Left lung (tissue), 10 donors: ENCODE results near the gene MAFG. TPM values are rescaled to one million over a fixed set of nuclear protein-coding genes. Genes with fewer than 3 reads are reported as not detected.
A peak's percentile ranks its signal among the peaks of the same experiment; 100 is the strongest.

ENCODE experiments used
- ATAC-seq: fragments of 200-7000 bp; cut with Tn5 transposase; one replicate; pipeline ENCODE4 v1.9.1; 2020; ENCODE audit warnings: moderate library complexity
- DNase-seq, 4 donors: peaks; one replicate each; pipeline ENCODE4 v3.0.0-alpha.2; 2013 to 2020
- H3K27ac ChIP-seq, 2 donors: fragments of 200-600 bp; sonication (generic) in 1 of 2; one replicate each; pipeline versions ENCODE4 v1.5.0 to v1.8.0; 2020 to 2021
- H3K27me3 ChIP-seq, 2 donors: fragments of 200-600 bp; sonication (generic) in 1 of 2; one replicate each; pipeline versions ENCODE4 v1.5.0 to v1.8.0; 2020 to 2021
- H3K36me3 ChIP-seq, 2 donors: fragments of 200-600 bp; sonication (generic) in 1 of 2; one replicate each; pipeline versions ENCODE4 v1.5.0 to v1.8.0; 2020 to 2021
- H3K4me1 ChIP-seq, 2 donors: fragments of 200-600 bp; one replicate each; pipeline ENCODE4 v1.8.0; 2021
- H3K4me3 ChIP-seq, 2 donors: fragments of 200-600 bp; sonication (generic) in 1 of 2; one replicate each; pipeline versions ENCODE4 v1.5.0 to v1.8.0; 2020 to 2021; ENCODE audit warnings: mild to moderate bottlenecking in 1 of 2
- H3K9me3 ChIP-seq, 2 donors: fragments of 200-600 bp; sonication (generic) in 1 of 2; one replicate each; pipeline versions ENCODE4 v1.5.0 to v1.8.0; 2020 to 2021
- CTCF ChIP-seq, 2 donors: fragments of 200-600 bp; sonication (generic) in 1 of 2; IDR thresholded peaks; one replicate each; pipeline versions ENCODE4 v1.5.0 to v1.8.0; 2021; ENCODE audit warnings: antibody characterized with exemption in 2 of 2
- intact Hi-C, 2 donors: fragments of 100-400 bp; cut with DNase I; formaldehyde crosslinking; loops; one replicate each; pipeline versions ENCODE4 v1.11.2 to v1.14.2; 2022
- polyA plus RNA-seq, 6 donors: library from polyadenylated mRNA; unstranded; fragments of 120-200 nt; gene quantifications; one replicate each; pipeline ENCODE4 v1.2.1, GENCODE V29; 2013; ENCODE audit not compliant: insufficient read length in 6 of 6
- total RNA-seq, 2 donors: library from RNA; stranded (reverse); fragmentation: NEBNext Ultra II Directional; extraction: Animal tissue kit (Norgen Biotek cat#: 25700); gene quantifications; one replicate each; pipeline ENCODE4 v1.2.1, GENCODE V29; 2021
- donor health status: DM: no; HTN: yes; CAD: no.
- donor health status: DM: no; HTN: no; CAD: no.

MAFG gene
- total and polyA plus RNA-seq, 8 donors = 8.1 to 39.8 (median 11.5) TPM

GRCh38 chr17:81898029-81898866 is 29.3 kb downstream of the MAFG start:
- H3K36me3 ChIP-seq = peaks cover 0 to 74% of the 10 kb centered on the region in 2 donors
- TF ChIP-seq CTCF (IDR thresholded peaks at IDR 0.05) = no peak
- H3K27ac ChIP-seq = no peak overlapping the region
- DNase-seq (no peak), ATAC-seq (no peak)
- H3K4me3 ChIP-seq = no peak overlapping the region
- H3K4me1 ChIP-seq = peaks cover 7 to 22% of the 10 kb centered on the region in 2 donors
- peaks cover 0 to 22% of the 10 kb centered on the region in 2 donors for H3K27me3 ChIP-seq
- no peaks in the 10 kb centered on the region for H3K9me3 ChIP-seq
- intact Hi-C loops = no loop called here

- no peak for ATAC-seq
- TF ChIP-seq CTCF (IDR thresholded peaks at IDR 0.05) = no peak
- Histone ChIP-seq H3K4me1 (peaks cover 7 to 22% of the 10 kb centered on the region in 2 donors), H3K9me3 (no peaks in the 10 kb centered on the region), H3K27me3 (no peaks in the 10 kb centered on the region), H3K4me3 (no peak overlapping the region), H3K27ac (no peak overlapping the region), H3K36me3 (peaks cover 0 to 69% of the 10 kb centered on the region in 2 donors)
- no peak for DNase-seq
- intact Hi-C loops = no loop called here
Observed at GRCh38 chr17:81895400-81895799, 32.1 kb downstream of the MAFG start.

- H3K36me3 ChIP-seq = peaks cover 0 to 65% of the 10 kb centered on the region in 2 donors
- ATAC-seq (no peak), DNase-seq (no peak)
- TF ChIP-seq CTCF (IDR thresholded peaks at IDR 0.05) = no peak
- H3K4me1 ChIP-seq = peaks cover 15 to 35% of the 10 kb centered on the region in 2 donors
- H3K4me3 ChIP-seq = peak overlapping the region; percentile 75 to 95
- H3K27ac ChIP-seq = peak overlapping the region; percentile 19 to 96
- H3K27me3 ChIP-seq = no peaks in the 10 kb centered on the region
- intact Hi-C loops = no loop called here
- H3K9me3 ChIP-seq = no peaks in the 10 kb centered on the region
Observed at GRCh38 chr17:81891303-81891552, 36.3 kb downstream of the MAFG start.

- peak overlapping the region; percentile 19 to 96 for H3K27ac ChIP-seq
- DNase-seq (peak in 2 of 4 donors; percentile 11 to 84), ATAC-seq (no peak)
- peak overlapping the region; percentile 75 to 95 for H3K4me3 ChIP-seq
- TF ChIP-seq CTCF (IDR thresholded peaks at IDR 0.05) = no peak
- H3K4me1 ChIP-seq = peaks cover 15 to 35% of the 10 kb centered on the region in 2 donors
- no peaks in the 10 kb centered on the region for H3K27me3 ChIP-seq
- intact Hi-C loops = no loop called here
- peaks cover 0 to 65% of the 10 kb centered on the region in 2 donors for H3K36me3 ChIP-seq
- H3K9me3 ChIP-seq = no peaks in the 10 kb centered on the region
Observed at GRCh38 chr17:81890447-81891302, 36.9 kb downstream of the MAFG start.

- DNase-seq (no peak), ATAC-seq (no peak)
- Histone ChIP-seq H3K4me3 (peak overlapping the region in 1 of 2 donors; percentile 95), H3K9me3 (no peaks in the 10 kb centered on the region), H3K27me3 (no peaks in the 10 kb centered on the region), H3K4me1 (peaks cover 15 to 35% of the 10 kb centered on the region in 2 donors), H3K27ac (no peak overlapping the region), H3K36me3 (peaks cover 0 to 65% of the 10 kb centered on the region in 2 donors)
- no peak for TF ChIP-seq CTCF (IDR thresholded peaks at IDR 0.05)
- intact Hi-C loops = no loop called here
Observed at GRCh38 chr17:81889602-81890001, 37.9 kb downstream of the MAFG start.
